WTC11 (cell line): Measurements from ENCODE around the gene USF2. TPM values are rescaled to one million over a fixed set of nuclear protein-coding genes. Genes with fewer than 3 reads are reported as not detected.

Experiments
- ATAC-seq: fragments of 200-7000 bp; cut with Tn5 transposase; 2 replicates; pipeline ENCODE4 v1.10.0; 2021; ENCODE audit warnings: mild to moderate bottlenecking, moderate library complexity
- CTCF ChIA-PET: fragments of 300-600 bp; sonication (Branson Sonifier 250); formaldehyde crosslinking; loops from one replicate; lab custom pipeline; 2021; ENCODE audit warnings: antibody characterized with exemption; lab: Charles Lee
- POLR2A ChIA-PET: fragments of 350-600 bp; sonication (Branson Sonifier 250); formaldehyde crosslinking; loops from one replicate; lab custom pipeline; 2021; ENCODE audit warnings: antibody characterized with exemption; lab: Charles Lee
- DNase-seq: peaks from one replicate; pipeline ENCODE4 v3.0.0; 2021; ENCODE audit warnings: low spot score
- H3K27ac Mint-ChIP-seq: 2 replicates; pipeline ENCODE4 v1.8.0; 2021; ENCODE audit warnings: mixed read lengths
- H3K27me3 Mint-ChIP-seq: 2 replicates; pipeline ENCODE4 v1.8.0; 2021; ENCODE audit warnings: low read depth, mild to moderate bottlenecking, moderate library complexity, mixed read lengths
- H3K36me3 Mint-ChIP-seq: 2 replicates; pipeline ENCODE4 v1.8.0; 2021; ENCODE audit warnings: mixed read lengths
- H3K4me1 Mint-ChIP-seq: 2 replicates; pipeline ENCODE4 v1.8.0; 2022; ENCODE audit warnings: mixed read lengths
- H3K4me3 Mint-ChIP-seq: 2 replicates; pipeline ENCODE4 v1.8.0; 2021; ENCODE audit warnings: mild to moderate bottlenecking, moderate library complexity, mixed read lengths
- H3K9me3 Mint-ChIP-seq: 2 replicates; pipeline ENCODE4 v1.8.0; 2021; ENCODE audit warnings: mixed read lengths
- ATF1 ChIP-seq: sonication (generic); formaldehyde crosslinking; IDR thresholded peaks from 2 replicates; pipeline ENCODE4 v1.8.1; 2023; ENCODE audit warnings: mild to moderate bottlenecking, moderate library complexity, missing genetic modification reagents
- FOXP1 ChIP-seq: sonication (generic); formaldehyde crosslinking; IDR thresholded peaks from 2 replicates; pipeline ENCODE4 v1.8.0; 2022; ENCODE audit warnings: missing genetic modification reagents, mild to moderate bottlenecking, moderate library complexity, borderline replicate concordance
- JAZF1 ChIP-seq: fragments of 250-450 bp; sonication (Bioruptor Pico); IDR thresholded peaks from 2 replicates; pipeline ENCODE4 v1.9.0; 2021; ENCODE audit warnings: moderate library complexity, mild to moderate bottlenecking, inconsistent platforms
- NFATC4 ChIP-seq: fragments of 250-450 bp; sonication (Bioruptor Pico); IDR thresholded peaks from 2 replicates; pipeline ENCODE4 v1.9.0; 2021; ENCODE audit warnings: mild to moderate bottlenecking
- NR1H2 ChIP-seq: sonication (generic); formaldehyde crosslinking; IDR thresholded peaks from 2 replicates; pipeline ENCODE4 v1.9.0; 2021; ENCODE audit warnings: mild to moderate bottlenecking, moderate library complexity, missing genetic modification reagents
- ZNF219 ChIP-seq: sonication (generic); formaldehyde crosslinking; IDR thresholded peaks from 2 replicates; pipeline ENCODE4 v1.8.0; 2023; ENCODE audit warnings: missing genetic modification reagents, mild to moderate bottlenecking, borderline replicate concordance
- ZNF423 ChIP-seq: fragments of 250-450 bp; sonication (Bioruptor Pico); IDR thresholded peaks from 2 replicates; pipeline ENCODE4 v2.1.2; 2022; ENCODE audit warnings: mild to moderate bottlenecking, moderate library complexity
- total RNA-seq: library from RNA; stranded (reverse); gene quantifications from 3 replicates; pipeline ENCODE4 v1.2.3, GENCODE V29; 2021
- TF ChIP-seq, protein P1 (sequence below): fragments of 250-450 bp; sonication (Bioruptor Pico); IDR thresholded peaks from 2 replicates; pipeline ENCODE4 v1.9.0; 2021; ENCODE audit warnings: mild to moderate bottlenecking, borderline replicate concordance
- TF ChIP-seq, protein P2 (sequence below): fragments of 250-450 bp; sonication (Bioruptor Pico); IDR thresholded peaks from 2 replicates; pipeline ENCODE4 v1.8.0; 2021; ENCODE audit warnings: mild to moderate bottlenecking
- TF ChIP-seq, protein P3 (sequence below): sonication (generic); formaldehyde crosslinking; conservative IDR thresholded peaks from 2 replicates; pipeline ENCODE4 v1.8.1; 2023; ENCODE audit warnings: mild to moderate bottlenecking, low read depth, missing genetic modification reagents, moderate library complexity
- TF ChIP-seq, protein P4 (sequence below): fragments of 200-600 bp; IDR thresholded peaks from 2 replicates; pipeline ENCODE4 v1.8.0; 2022; ENCODE audit warnings: antibody characterized with exemption
- TF ChIP-seq, protein P5 (sequence below): sonication (generic); formaldehyde crosslinking; IDR thresholded peaks from 2 replicates; pipeline ENCODE4 v1.8.0; 2023; ENCODE audit warnings: missing genetic modification reagents
- TF ChIP-seq, protein P6 (sequence below): sonication (generic); formaldehyde crosslinking; IDR thresholded peaks from 2 replicates; pipeline ENCODE4 v1.8.1; 2023; ENCODE audit warnings: mild to moderate bottlenecking, missing genetic modification reagents, borderline replicate concordance
- TF ChIP-seq, protein P7 (sequence below): sonication (generic); formaldehyde crosslinking; IDR thresholded peaks from 2 replicates; pipeline ENCODE4 v1.8.1; 2023; ENCODE audit warnings: mild to moderate bottlenecking, missing genetic modification reagents

Gene USF2
- total RNA-seq, 1 experiment from 2014 or later: 109 TPM

DNA sequence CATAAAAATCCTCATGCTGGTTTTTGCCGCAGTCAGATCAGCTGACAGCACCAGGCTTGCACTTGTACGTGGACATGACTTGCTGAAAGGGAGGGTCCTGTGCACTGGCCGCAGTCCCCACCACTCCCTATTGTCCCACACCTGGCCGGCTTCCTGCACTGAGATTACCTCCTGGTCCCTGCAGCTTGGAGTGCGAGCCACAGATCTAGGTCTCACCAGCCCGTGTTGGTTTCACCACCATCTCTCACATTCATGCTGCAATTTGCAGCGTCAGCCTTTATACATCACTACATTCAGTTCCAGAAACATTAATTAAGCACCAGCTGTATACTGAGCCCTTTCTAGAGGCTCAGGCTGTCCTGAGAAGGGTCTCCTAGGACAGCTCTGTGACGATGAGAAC is 45.3 kb downstream of the USF2 start (continued):
- TF ChIP-seq, protein P1, sequence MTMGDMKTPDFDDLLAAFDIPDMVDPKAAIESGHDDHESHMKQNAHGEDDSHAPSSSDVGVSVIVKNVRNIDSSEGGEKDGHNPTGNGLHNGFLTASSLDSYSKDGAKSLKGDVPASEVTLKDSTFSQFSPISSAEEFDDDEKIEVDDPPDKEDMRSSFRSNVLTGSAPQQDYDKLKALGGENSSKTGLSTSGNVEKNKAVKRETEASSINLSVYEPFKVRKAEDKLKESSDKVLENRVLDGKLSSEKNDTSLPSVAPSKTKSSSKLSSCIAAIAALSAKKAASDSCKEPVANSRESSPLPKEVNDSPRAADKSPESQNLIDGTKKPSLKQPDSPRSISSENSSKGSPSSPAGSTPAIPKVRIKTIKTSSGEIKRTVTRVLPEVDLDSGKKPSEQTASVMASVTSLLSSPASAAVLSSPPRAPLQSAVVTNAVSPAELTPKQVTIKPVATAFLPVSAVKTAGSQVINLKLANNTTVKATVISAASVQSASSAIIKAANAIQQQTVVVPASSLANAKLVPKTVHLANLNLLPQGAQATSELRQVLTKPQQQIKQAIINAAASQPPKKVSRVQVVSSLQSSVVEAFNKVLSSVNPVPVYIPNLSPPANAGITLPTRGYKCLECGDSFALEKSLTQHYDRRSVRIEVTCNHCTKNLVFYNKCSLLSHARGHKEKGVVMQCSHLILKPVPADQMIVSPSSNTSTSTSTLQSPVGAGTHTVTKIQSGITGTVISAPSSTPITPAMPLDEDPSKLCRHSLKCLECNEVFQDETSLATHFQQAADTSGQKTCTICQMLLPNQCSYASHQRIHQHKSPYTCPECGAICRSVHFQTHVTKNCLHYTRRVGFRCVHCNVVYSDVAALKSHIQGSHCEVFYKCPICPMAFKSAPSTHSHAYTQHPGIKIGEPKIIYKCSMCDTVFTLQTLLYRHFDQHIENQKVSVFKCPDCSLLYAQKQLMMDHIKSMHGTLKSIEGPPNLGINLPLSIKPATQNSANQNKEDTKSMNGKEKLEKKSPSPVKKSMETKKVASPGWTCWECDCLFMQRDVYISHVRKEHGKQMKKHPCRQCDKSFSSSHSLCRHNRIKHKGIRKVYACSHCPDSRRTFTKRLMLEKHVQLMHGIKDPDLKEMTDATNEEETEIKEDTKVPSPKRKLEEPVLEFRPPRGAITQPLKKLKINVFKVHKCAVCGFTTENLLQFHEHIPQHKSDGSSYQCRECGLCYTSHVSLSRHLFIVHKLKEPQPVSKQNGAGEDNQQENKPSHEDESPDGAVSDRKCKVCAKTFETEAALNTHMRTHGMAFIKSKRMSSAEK (CRISPR knock-in tag): no peak
- TF ChIP-seq FOXP1 (CRISPR knock-in tag): no peak

DNA sequence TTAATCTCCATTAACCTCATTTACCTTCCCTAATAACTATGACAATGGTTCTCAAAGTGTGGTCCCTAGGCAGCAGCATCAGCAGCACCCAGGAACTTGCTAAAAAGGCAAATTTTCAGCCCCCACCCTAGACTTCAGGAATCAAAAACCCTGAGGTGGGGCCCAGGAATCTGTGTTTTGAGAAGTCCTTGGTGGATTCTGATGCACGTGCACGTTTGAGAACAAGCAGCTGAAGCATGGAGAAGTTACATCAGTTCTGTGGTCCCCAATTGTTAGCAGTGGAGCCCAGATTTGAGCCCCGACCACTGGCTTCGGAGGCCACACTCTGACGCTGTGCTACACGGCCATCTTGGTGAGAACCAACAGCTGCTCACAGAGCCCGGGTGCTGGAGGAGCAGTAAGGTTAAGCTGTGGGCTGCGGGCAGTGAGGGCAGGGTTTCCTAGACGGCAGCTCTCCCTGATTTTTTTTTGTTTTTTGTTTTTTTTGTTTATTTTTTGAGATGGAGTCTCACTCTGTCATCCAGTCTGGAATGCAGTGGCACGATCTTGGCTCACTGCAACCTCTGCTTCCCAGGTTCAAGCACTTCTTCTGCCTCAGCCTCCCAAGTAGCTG is 46.2 kb downstream of the USF2 start:
- ATAC-seq: no peak
- H3K36me3 Mint-ChIP-seq: no peaks in the 10 kb centered on the region
- no peaks in the 10 kb centered on the region for H3K4me1 Mint-ChIP-seq
- TF ChIP-seq, protein P2, sequence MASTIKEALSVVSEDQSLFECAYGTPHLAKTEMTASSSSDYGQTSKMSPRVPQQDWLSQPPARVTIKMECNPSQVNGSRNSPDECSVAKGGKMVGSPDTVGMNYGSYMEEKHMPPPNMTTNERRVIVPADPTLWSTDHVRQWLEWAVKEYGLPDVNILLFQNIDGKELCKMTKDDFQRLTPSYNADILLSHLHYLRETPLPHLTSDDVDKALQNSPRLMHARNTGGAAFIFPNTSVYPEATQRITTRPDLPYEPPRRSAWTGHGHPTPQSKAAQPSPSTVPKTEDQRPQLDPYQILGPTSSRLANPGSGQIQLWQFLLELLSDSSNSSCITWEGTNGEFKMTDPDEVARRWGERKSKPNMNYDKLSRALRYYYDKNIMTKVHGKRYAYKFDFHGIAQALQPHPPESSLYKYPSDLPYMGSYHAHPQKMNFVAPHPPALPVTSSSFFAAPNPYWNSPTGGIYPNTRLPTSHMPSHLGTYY: no peak
- TF ChIP-seq NR1H2 (CRISPR knock-in tag): no peak
- TF ChIP-seq, protein P3, sequence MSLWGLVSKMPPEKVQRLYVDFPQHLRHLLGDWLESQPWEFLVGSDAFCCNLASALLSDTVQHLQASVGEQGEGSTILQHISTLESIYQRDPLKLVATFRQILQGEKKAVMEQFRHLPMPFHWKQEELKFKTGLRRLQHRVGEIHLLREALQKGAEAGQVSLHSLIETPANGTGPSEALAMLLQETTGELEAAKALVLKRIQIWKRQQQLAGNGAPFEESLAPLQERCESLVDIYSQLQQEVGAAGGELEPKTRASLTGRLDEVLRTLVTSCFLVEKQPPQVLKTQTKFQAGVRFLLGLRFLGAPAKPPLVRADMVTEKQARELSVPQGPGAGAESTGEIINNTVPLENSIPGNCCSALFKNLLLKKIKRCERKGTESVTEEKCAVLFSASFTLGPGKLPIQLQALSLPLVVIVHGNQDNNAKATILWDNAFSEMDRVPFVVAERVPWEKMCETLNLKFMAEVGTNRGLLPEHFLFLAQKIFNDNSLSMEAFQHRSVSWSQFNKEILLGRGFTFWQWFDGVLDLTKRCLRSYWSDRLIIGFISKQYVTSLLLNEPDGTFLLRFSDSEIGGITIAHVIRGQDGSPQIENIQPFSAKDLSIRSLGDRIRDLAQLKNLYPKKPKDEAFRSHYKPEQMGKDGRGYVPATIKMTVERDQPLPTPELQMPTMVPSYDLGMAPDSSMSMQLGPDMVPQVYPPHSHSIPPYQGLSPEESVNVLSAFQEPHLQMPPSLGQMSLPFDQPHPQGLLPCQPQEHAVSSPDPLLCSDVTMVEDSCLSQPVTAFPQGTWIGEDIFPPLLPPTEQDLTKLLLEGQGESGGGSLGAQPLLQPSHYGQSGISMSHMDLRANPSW (CRISPR knock-in tag): no peak
- TF ChIP-seq ATF1: no peak
- no peak for TF ChIP-seq NFATC4 (CRISPR knock-in tag)
- TF ChIP-seq, protein P4, sequence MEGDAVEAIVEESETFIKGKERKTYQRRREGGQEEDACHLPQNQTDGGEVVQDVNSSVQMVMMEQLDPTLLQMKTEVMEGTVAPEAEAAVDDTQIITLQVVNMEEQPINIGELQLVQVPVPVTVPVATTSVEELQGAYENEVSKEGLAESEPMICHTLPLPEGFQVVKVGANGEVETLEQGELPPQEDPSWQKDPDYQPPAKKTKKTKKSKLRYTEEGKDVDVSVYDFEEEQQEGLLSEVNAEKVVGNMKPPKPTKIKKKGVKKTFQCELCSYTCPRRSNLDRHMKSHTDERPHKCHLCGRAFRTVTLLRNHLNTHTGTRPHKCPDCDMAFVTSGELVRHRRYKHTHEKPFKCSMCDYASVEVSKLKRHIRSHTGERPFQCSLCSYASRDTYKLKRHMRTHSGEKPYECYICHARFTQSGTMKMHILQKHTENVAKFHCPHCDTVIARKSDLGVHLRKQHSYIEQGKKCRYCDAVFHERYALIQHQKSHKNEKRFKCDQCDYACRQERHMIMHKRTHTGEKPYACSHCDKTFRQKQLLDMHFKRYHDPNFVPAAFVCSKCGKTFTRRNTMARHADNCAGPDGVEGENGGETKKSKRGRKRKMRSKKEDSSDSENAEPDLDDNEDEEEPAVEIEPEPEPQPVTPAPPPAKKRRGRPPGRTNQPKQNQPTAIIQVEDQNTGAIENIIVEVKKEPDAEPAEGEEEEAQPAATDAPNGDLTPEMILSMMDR: no peak
- TF ChIP-seq ZNF423 (CRISPR knock-in tag): no peak
- TF ChIP-seq, protein P5, sequence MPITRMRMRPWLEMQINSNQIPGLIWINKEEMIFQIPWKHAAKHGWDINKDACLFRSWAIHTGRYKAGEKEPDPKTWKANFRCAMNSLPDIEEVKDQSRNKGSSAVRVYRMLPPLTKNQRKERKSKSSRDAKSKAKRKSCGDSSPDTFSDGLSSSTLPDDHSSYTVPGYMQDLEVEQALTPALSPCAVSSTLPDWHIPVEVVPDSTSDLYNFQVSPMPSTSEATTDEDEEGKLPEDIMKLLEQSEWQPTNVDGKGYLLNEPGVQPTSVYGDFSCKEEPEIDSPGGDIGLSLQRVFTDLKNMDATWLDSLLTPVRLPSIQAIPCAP (CRISPR knock-in tag): no peak
- TF ChIP-seq ZNF219 (CRISPR knock-in tag): no peak
- TF ChIP-seq JAZF1 (CRISPR knock-in tag): no peak
- TF ChIP-seq, protein P6, sequence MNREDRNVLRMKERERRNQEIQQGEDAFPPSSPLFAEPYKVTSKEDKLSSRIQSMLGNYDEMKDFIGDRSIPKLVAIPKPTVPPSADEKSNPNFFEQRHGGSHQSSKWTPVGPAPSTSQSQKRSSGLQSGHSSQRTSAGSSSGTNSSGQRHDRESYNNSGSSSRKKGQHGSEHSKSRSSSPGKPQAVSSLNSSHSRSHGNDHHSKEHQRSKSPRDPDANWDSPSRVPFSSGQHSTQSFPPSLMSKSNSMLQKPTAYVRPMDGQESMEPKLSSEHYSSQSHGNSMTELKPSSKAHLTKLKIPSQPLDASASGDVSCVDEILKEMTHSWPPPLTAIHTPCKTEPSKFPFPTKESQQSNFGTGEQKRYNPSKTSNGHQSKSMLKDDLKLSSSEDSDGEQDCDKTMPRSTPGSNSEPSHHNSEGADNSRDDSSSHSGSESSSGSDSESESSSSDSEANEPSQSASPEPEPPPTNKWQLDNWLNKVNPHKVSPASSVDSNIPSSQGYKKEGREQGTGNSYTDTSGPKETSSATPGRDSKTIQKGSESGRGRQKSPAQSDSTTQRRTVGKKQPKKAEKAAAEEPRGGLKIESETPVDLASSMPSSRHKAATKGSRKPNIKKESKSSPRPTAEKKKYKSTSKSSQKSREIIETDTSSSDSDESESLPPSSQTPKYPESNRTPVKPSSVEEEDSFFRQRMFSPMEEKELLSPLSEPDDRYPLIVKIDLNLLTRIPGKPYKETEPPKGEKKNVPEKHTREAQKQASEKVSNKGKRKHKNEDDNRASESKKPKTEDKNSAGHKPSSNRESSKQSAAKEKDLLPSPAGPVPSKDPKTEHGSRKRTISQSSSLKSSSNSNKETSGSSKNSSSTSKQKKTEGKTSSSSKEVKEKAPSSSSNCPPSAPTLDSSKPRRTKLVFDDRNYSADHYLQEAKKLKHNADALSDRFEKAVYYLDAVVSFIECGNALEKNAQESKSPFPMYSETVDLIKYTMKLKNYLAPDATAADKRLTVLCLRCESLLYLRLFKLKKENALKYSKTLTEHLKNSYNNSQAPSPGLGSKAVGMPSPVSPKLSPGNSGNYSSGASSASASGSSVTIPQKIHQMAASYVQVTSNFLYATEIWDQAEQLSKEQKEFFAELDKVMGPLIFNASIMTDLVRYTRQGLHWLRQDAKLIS (CRISPR knock-in tag): no peak
- TF ChIP-seq, protein P7, sequence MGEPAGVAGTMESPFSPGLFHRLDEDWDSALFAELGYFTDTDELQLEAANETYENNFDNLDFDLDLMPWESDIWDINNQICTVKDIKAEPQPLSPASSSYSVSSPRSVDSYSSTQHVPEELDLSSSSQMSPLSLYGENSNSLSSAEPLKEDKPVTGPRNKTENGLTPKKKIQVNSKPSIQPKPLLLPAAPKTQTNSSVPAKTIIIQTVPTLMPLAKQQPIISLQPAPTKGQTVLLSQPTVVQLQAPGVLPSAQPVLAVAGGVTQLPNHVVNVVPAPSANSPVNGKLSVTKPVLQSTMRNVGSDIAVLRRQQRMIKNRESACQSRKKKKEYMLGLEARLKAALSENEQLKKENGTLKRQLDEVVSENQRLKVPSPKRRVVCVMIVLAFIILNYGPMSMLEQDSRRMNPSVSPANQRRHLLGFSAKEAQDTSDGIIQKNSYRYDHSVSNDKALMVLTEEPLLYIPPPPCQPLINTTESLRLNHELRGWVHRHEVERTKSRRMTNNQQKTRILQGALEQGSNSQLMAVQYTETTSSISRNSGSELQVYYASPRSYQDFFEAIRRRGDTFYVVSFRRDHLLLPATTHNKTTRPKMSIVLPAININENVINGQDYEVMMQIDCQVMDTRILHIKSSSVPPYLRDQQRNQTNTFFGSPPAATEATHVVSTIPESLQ (CRISPR knock-in tag): no peak
- CTCF ChIA-PET: interaction anchor here (0.6 to 1.2 kb wide), 5 partner anchors 8 to 248 kb away, joined by 3 to 4 read pairs (median 3); no protein-coding TSS in a partner anchor
- DNase-seq: no peak
- no peak overlapping the region for H3K4me3 Mint-ChIP-seq
- POLR2A ChIA-PET: no interaction called here
- H3K9me3 Mint-ChIP-seq: no peaks in the 10 kb centered on the region
- no peaks in the 10 kb centered on the region for H3K27me3 Mint-ChIP-seq
- H3K27ac Mint-ChIP-seq: no peak overlapping the region
